Astrocyte (in vitro differentiated cells and primary cell): ENCODE data around the gene PDLIM7.

Source experiments
- EZH2 ChIP-seq: IDR thresholded peaks from 2 replicates; pipeline ENCODE4 v1.6.1; 2012; ENCODE audit warnings: mild to moderate bottlenecking, low read length, inconsistent platforms; ENCODE audit not compliant: insufficient read depth
- TF ChIP-seq, protein P1 (sequence below): IDR thresholded peaks from 2 replicates; pipeline ENCODE4 v1.5.1; 2011; ENCODE audit warnings: low read depth, mild to moderate bottlenecking, inconsistent platforms, low read length, moderate library complexity; ENCODE audit not compliant: insufficient read depth

DNA sequence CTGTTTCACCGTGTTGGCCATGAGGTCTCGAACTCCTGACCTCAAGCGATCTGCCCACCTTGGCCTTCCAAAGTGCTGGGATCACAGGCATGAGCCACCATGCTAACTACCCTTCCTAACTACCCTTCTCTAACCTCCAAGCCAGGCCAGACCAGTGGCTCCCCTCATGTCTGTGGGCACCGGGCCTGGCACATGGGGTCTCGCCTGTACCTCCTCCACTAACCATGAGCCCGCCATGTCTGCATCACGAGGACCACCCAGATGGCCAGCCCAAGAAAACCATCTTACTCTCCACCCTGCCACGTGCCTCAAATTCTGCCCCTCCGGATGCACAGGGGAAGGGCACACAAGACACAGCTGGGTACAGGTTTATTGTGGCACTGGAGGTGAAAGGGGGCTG is 14.4 kb downstream of the PDLIM7 start:
- TF ChIP-seq, protein P1, sequence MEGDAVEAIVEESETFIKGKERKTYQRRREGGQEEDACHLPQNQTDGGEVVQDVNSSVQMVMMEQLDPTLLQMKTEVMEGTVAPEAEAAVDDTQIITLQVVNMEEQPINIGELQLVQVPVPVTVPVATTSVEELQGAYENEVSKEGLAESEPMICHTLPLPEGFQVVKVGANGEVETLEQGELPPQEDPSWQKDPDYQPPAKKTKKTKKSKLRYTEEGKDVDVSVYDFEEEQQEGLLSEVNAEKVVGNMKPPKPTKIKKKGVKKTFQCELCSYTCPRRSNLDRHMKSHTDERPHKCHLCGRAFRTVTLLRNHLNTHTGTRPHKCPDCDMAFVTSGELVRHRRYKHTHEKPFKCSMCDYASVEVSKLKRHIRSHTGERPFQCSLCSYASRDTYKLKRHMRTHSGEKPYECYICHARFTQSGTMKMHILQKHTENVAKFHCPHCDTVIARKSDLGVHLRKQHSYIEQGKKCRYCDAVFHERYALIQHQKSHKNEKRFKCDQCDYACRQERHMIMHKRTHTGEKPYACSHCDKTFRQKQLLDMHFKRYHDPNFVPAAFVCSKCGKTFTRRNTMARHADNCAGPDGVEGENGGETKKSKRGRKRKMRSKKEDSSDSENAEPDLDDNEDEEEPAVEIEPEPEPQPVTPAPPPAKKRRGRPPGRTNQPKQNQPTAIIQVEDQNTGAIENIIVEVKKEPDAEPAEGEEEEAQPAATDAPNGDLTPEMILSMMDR, result no peak
- TF ChIP-seq EZH2, result no peak
